K562 (cell line): ENCODE measurements around the gene POLRMT. TPM values are rescaled to one million over a fixed set of nuclear protein-coding genes. Genes with fewer than 3 reads are reported as not detected.
A peak's percentile ranks its signal among the peaks of the same experiment; 100 is the strongest.

Experiments
- ATF4 ChIP-seq: fragments of 450-650 bp; formaldehyde crosslinking; IDR thresholded peaks from 2 replicates; pipeline ENCODE4 v1.4.0; 2022; ENCODE audit warnings: mild to moderate bottlenecking, moderate library complexity
- CAMTA2 ChIP-seq: fragments of 250-450 bp; sonication (Bioruptor Pico); conservative IDR thresholded peaks from 2 replicates; pipeline ENCODE4 v1.5.1; 2022
- CHCHD3 ChIP-seq: fragments of 250-450 bp; sonication (Bioruptor Pico); IDR thresholded peaks from 2 replicates; pipeline ENCODE4 v2.1.2; 2022; ENCODE audit warnings: mild to moderate bottlenecking
- HDAC8 ChIP-seq: fragments of 450-650 bp; IDR thresholded peaks from 2 replicates; pipeline ENCODE4 v1.6.1; 2016; ENCODE audit warnings: mild to moderate bottlenecking, missing genetic modification characterization, moderate library complexity, missing compliant biosample characterization
- KAT8 ChIP-seq: fragments of 450-650 bp; IDR thresholded peaks from 2 replicates; pipeline ENCODE4 v1.6.1; 2016; ENCODE audit warnings: low read depth, mild to moderate bottlenecking
- PPARD ChIP-seq: fragments of 250-450 bp; sonication (Bioruptor Pico); IDR thresholded peaks from 2 replicates; pipeline ENCODE4 v1.8.0; 2022; ENCODE audit warnings: inconsistent platforms, mild to moderate bottlenecking, moderate library complexity
- RERE ChIP-seq: sonication (generic); formaldehyde crosslinking; IDR thresholded peaks from 2 replicates; pipeline ENCODE4 v1.8.0; 2023; ENCODE audit warnings: missing genetic modification reagents, mild to moderate bottlenecking, borderline replicate concordance
- SP2 ChIP-seq: IDR thresholded peaks from 2 replicates; pipeline ENCODE4 v1.6.1; 2011; ENCODE audit warnings: mild to moderate bottlenecking, low read depth, low read length, moderate library complexity; ENCODE audit not compliant: poor library complexity, severe bottlenecking; ENCODE audit errors: extremely low read depth
- STAT5B ChIP-seq: fragments of 250-450 bp; sonication (Bioruptor Pico); IDR thresholded peaks from 2 replicates; pipeline ENCODE4 v1.8.0; 2021; ENCODE audit warnings: mild to moderate bottlenecking, inconsistent platforms
- TEAD4 ChIP-seq, 2 experiments: sonication (generic) in 1 of 2; formaldehyde crosslinking in 1 of 2; IDR thresholded peaks; 2 replicates each; pipeline versions ENCODE4 v1.6.1 to v1.8.0; 2012 to 2022; ENCODE audit warnings: borderline replicate concordance in 1 of 2, inconsistent platforms in 1 of 2, low read length in 1 of 2, mild to moderate bottlenecking in 1 of 2, missing genetic modification reagents in 1 of 2
- U2AF2 ChIP-seq: fragments of 200-400 bp; formaldehyde crosslinking; optimal IDR thresholded peaks from 2 replicates; pipeline ENCODE3; 2017; ENCODE audit warnings: low read depth, mild to moderate bottlenecking, low read length
- YBX1 ChIP-seq: fragments of 450-650 bp; IDR thresholded peaks from 2 replicates; pipeline ENCODE4 v1.7.1; 2016; ENCODE audit warnings: mild to moderate bottlenecking
- ZNF311 ChIP-seq: fragments of 250-450 bp; sonication (Bioruptor Pico); IDR thresholded peaks from 2 replicates; pipeline ENCODE4 v1.4.0; 2020; ENCODE audit warnings: mild to moderate bottlenecking, moderate library complexity
- ZNF551 ChIP-seq: fragments of 250-450 bp; sonication (Bioruptor Pico); IDR thresholded peaks from 2 replicates; pipeline ENCODE4 v1.5.0; 2021; ENCODE audit warnings: mild to moderate bottlenecking, moderate library complexity
- polyA plus RNA-seq, 8 experiments: library from polyadenylated mRNA; depleted of rRNA in 4 of 8; stranded (reverse) in 5 of 8; unstranded in 3 of 8; fragments of >200 nt; fragmentation: Nextera tagmentation in 2 of 8; fragmentation: Illumina TruSeq in 1 of 8; extraction: Ambion mirVana in 2 of 8; extraction: Trizol in 1 of 8; gene quantifications; 2 replicates each; pipeline versions ENCODE4 v1.2.1 to v1.2.3, GENCODE V29; 2011 to 2014; ENCODE audit warnings: inconsistent platforms in 1 of 8, missing spikeins in 1 of 8
- total RNA-seq, 7 experiments: library from RNA; depleted of rRNA in 6 of 7; stranded (reverse); fragments of >200 nt in 6 of 7; fragmentation: Illumina TruSeq in 2 of 7; extraction: Trizol in 2 of 7; gene quantifications; 2 replicates each; pipeline versions ENCODE4 v1.2.1 to v1.2.3, GENCODE V29; 2011 to 2021; ENCODE audit warnings: low replicate concordance in 1 of 7
- TF ChIP-seq, protein P1 (sequence below): fragments of 450-650 bp; formaldehyde crosslinking; IDR thresholded peaks from 2 replicates; pipeline ENCODE4 v1.4.0; 2022; ENCODE audit warnings: missing genetic modification characterization
- TF ChIP-seq, protein P2 (sequence below), 2 experiments: fragments of 150-350 bp in 1 of 2; IDR thresholded peaks; 2 replicates each; pipeline ENCODE4 v1.6.1; 2012 to 2016; ENCODE audit warnings: low read depth in 2 of 2, low read length in 2 of 2, mild to moderate bottlenecking in 1 of 2, moderate library complexity in 1 of 2

The POLRMT gene
- total and polyA plus RNA-seq, 9 of the 15 experiments (the other 6 are each of a cell fraction or from before 2014, with no cell fraction given), result 30.3 to 144 (median 68.0) TPM

- peak; percentile 91; the same call in 1 of the 2 replicates for TF ChIP-seq CHCHD3
- TF ChIP-seq U2AF2, result no peak
- no peak for TF ChIP-seq KAT8
- no peak for TF ChIP-seq PPARD (CRISPR knock-in tag)
- no peak for TF ChIP-seq ZNF311
- no peak for TF ChIP-seq RERE
- TF ChIP-seq TEAD4 (IDR thresholded peaks at IDR 0.05; ENCODE audit: low read length), result peak; percentile 56; the same call in 1 of the 2 replicates
- TF ChIP-seq TEAD4 (CRISPR knock-in tag; IDR thresholded peaks at IDR 0.05; ENCODE audit: borderline replicate concordance), result no peak
- TF ChIP-seq YBX1, result no peak
- TF ChIP-seq, protein P1, sequence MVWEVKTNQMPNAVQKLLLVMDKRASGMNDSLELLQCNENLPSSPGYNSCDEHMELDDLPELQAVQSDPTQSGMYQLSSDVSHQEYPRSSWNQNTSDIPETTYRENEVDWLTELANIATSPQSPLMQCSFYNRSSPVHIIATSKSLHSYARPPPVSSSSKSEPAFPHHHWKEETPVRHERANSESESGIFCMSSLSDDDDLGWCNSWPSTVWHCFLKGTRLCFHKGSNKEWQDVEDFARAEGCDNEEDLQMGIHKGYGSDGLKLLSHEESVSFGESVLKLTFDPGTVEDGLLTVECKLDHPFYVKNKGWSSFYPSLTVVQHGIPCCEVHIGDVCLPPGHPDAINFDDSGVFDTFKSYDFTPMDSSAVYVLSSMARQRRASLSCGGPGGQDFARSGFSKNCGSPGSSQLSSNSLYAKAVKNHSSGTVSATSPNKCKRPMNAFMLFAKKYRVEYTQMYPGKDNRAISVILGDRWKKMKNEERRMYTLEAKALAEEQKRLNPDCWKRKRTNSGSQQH (CRISPR knock-in tag), result no peak
- TF ChIP-seq SP2, result no peak
- TF ChIP-seq ATF4, result no peak
- no peak for TF ChIP-seq ZNF551 (CRISPR knock-in tag)
- TF ChIP-seq HDAC8 (tag), result no peak
- TF ChIP-seq CAMTA2, result peak; percentile 82; the same call in 1 of the 2 replicates
- TF ChIP-seq, protein P2, sequence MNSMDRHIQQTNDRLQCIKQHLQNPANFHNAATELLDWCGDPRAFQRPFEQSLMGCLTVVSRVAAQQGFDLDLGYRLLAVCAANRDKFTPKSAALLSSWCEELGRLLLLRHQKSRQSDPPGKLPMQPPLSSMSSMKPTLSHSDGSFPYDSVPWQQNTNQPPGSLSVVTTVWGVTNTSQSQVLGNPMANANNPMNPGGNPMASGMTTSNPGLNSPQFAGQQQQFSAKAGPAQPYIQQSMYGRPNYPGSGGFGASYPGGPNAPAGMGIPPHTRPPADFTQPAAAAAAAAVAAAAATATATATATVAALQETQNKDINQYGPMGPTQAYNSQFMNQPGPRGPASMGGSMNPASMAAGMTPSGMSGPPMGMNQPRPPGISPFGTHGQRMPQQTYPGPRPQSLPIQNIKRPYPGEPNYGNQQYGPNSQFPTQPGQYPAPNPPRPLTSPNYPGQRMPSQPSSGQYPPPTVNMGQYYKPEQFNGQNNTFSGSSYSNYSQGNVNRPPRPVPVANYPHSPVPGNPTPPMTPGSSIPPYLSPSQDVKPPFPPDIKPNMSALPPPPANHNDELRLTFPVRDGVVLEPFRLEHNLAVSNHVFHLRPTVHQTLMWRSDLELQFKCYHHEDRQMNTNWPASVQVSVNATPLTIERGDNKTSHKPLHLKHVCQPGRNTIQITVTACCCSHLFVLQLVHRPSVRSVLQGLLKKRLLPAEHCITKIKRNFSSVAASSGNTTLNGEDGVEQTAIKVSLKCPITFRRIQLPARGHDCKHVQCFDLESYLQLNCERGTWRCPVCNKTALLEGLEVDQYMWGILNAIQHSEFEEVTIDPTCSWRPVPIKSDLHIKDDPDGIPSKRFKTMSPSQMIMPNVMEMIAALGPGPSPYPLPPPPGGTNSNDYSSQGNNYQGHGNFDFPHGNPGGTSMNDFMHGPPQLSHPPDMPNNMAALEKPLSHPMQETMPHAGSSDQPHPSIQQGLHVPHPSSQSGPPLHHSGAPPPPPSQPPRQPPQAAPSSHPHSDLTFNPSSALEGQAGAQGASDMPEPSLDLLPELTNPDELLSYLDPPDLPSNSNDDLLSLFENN (IDR thresholded peaks at IDR 0.05; ENCODE audit: low read depth in 2 of 2, low read length in 2 of 2), result peak in 1 of 2 experiments; percentile 54; a peak in 2 of 4 replicates
- no peak for TF ChIP-seq STAT5B (CRISPR knock-in tag)
Observed at GRCh38 chr19:572140-572742, 61.1 kb downstream of the POLRMT start, which contains the start of gene BSG (continued).
